ENCODE results near the gene TMEM117. TPM values are rescaled to one million over a fixed set of nuclear protein-coding genes. Genes with fewer than 3 reads are reported as not detected.

TMEM117 gene
- total RNA-seq, 1 donor from 2014 or later = not detected

- Mint-ChIP-seq H3K4me3 (ENCODE audit: unreplicated experiment) (no peak overlapping the region), H3K27ac (ENCODE audit: unreplicated experiment) (no peak overlapping the region), H3K4me1 (ENCODE audit: low read depth, unreplicated experiment) (no peaks in the 10 kb centered on the region), H3K9me3 (ENCODE audit: unreplicated experiment) (no peaks in the 10 kb centered on the region), H3K27me3 (ENCODE audit: unreplicated experiment) (no peaks in the 10 kb centered on the region), H3K36me3 (ENCODE audit: unreplicated experiment) (no peaks in the 10 kb centered on the region)
- TF ChIP-seq CTCF (IDR thresholded peaks at IDR 0.05; ENCODE audit: partially characterized antibody, unreplicated experiment) = no peak
- DNase-seq = no peak
Observed at GRCh38 chr12:44229846-44230245, 394.0 kb downstream of the TMEM117 start.

- TF ChIP-seq CTCF (IDR thresholded peaks at IDR 0.05; ENCODE audit: partially characterized antibody, unreplicated experiment) = no peak
- H3K4me1 Mint-ChIP-seq (ENCODE audit: low read depth, unreplicated experiment) = no peaks in the 10 kb centered on the region
- H3K9me3 Mint-ChIP-seq (ENCODE audit: unreplicated experiment) = no peaks in the 10 kb centered on the region
- H3K27ac Mint-ChIP-seq (ENCODE audit: unreplicated experiment) = no peak overlapping the region
- no peaks in the 10 kb centered on the region for H3K27me3 Mint-ChIP-seq (ENCODE audit: unreplicated experiment)
- no peak for DNase-seq
- H3K36me3 Mint-ChIP-seq (ENCODE audit: unreplicated experiment) = no peaks in the 10 kb centered on the region
- H3K4me3 Mint-ChIP-seq (ENCODE audit: unreplicated experiment) = no peak overlapping the region
Observed at GRCh38 chr12:44235674-44236073, 399.8 kb downstream of the TMEM117 start.

- no peaks in the 10 kb centered on the region for H3K4me1 Mint-ChIP-seq (ENCODE audit: low read depth, unreplicated experiment)
- no peak for TF ChIP-seq CTCF (IDR thresholded peaks at IDR 0.05; ENCODE audit: partially characterized antibody, unreplicated experiment)
- no peak overlapping the region for H3K27ac Mint-ChIP-seq (ENCODE audit: unreplicated experiment)
- no peaks in the 10 kb centered on the region for H3K27me3 Mint-ChIP-seq (ENCODE audit: unreplicated experiment)
- H3K36me3 Mint-ChIP-seq (ENCODE audit: unreplicated experiment) = no peaks in the 10 kb centered on the region
- DNase-seq = no peak
- H3K9me3 Mint-ChIP-seq (ENCODE audit: unreplicated experiment) = no peaks in the 10 kb centered on the region
- no peak overlapping the region for H3K4me3 Mint-ChIP-seq (ENCODE audit: unreplicated experiment)
Observed at GRCh38 chr12:44240186-44240585, 404.3 kb downstream of the TMEM117 start.

GRCh38 chr12:44245932-44246331 lies 410.1 kb downstream of the TMEM117 start:
- Mint-ChIP-seq H3K27me3 (ENCODE audit: unreplicated experiment) (no peaks in the 10 kb centered on the region), H3K4me3 (ENCODE audit: unreplicated experiment) (no peak overlapping the region), H3K36me3 (ENCODE audit: unreplicated experiment) (no peaks in the 10 kb centered on the region), H3K27ac (ENCODE audit: unreplicated experiment) (no peak overlapping the region), H3K9me3 (ENCODE audit: unreplicated experiment) (no peaks in the 10 kb centered on the region), H3K4me1 (ENCODE audit: low read depth, unreplicated experiment) (peaks cover 6% of the 10 kb centered on the region)
- DNase-seq = no peak
- no peak for TF ChIP-seq CTCF (IDR thresholded peaks at IDR 0.05; ENCODE audit: partially characterized antibody, unreplicated experiment)

- no peaks in the 10 kb centered on the region for H3K27me3 Mint-ChIP-seq (ENCODE audit: unreplicated experiment)
Observed at GRCh38 chr12:44246482-44247105, 410.7 kb downstream of the TMEM117 start.

More at GRCh38 chr12:44246482-44247105, 410.7 kb downstream of the TMEM117 start:
- Mint-ChIP-seq H3K4me3 (ENCODE audit: unreplicated experiment) (no peak overlapping the region), H3K27ac (ENCODE audit: unreplicated experiment) (no peak overlapping the region), H3K4me1 (ENCODE audit: low read depth, unreplicated experiment) (peaks cover 6% of the 10 kb centered on the region), H3K36me3 (ENCODE audit: unreplicated experiment) (no peaks in the 10 kb centered on the region), H3K9me3 (ENCODE audit: unreplicated experiment) (no peaks in the 10 kb centered on the region)
- TF ChIP-seq CTCF (IDR thresholded peaks at IDR 0.05; ENCODE audit: partially characterized antibody, unreplicated experiment) = no peak
- no peak for DNase-seq

All from glutamatergic neuron (in vitro differentiated cells).